Small intestine (tissue), 7 donors: ENCODE measurements around the gene SDK2. TPM values are rescaled to one million over a fixed set of nuclear protein-coding genes. Genes with fewer than 3 reads are reported as not detected.

ENCODE experiments used
- DNase-seq, 2 donors: peaks; one replicate each; pipeline versions ENCODE4 v3.0.0 to v3.0.0-alpha.2; 2013
- FAIRE-seq: peaks from 2 replicates; lab custom pipeline; 2012; peaks lifted over from hg19 to GRCh38; lab: Jason Lieb, UNC
- H3K27ac ChIP-seq, 3 donors: one replicate each; pipeline ENCODE4 v1.5.1; 2013; ENCODE audit warnings: low read length in 2 of 3, mild to moderate bottlenecking in 2 of 3, control low read depth in 1 of 3, inconsistent platforms in 1 of 3, low read depth in 1 of 3, moderate library complexity in 1 of 3
- H3K27me3 ChIP-seq, 3 donors: one replicate each; pipeline ENCODE4 v1.6.1; 2013; ENCODE audit warnings: low read length in 3 of 3, inconsistent platforms in 1 of 3; ENCODE audit not compliant: control insufficient read depth in 3 of 3, insufficient read depth in 3 of 3
- H3K36me3 ChIP-seq, 3 donors: one replicate each; pipeline ENCODE4 v1.6.1; 2013; ENCODE audit warnings: low read length in 3 of 3, inconsistent platforms in 1 of 3, low read depth in 1 of 3, mild to moderate bottlenecking in 1 of 3, moderate library complexity in 1 of 3; ENCODE audit not compliant: control insufficient read depth in 3 of 3, insufficient read depth in 2 of 3
- H3K4me1 ChIP-seq, 3 donors: one replicate each; pipeline ENCODE4 v1.6.1; 2013; ENCODE audit warnings: low read length in 2 of 3, inconsistent platforms in 1 of 3, low read depth in 1 of 3, mild to moderate bottlenecking in 1 of 3, moderate library complexity in 1 of 3; ENCODE audit not compliant: control insufficient read depth in 3 of 3, insufficient read depth in 2 of 3
- H3K4me3 ChIP-seq, 3 donors: one replicate each; pipeline ENCODE4 v1.5.1; 2013; ENCODE audit warnings: low read length in 3 of 3, control low read depth in 1 of 3, inconsistent platforms in 1 of 3, low read depth in 1 of 3, mild to moderate bottlenecking in 1 of 3, moderate library complexity in 1 of 3
- H3K9me3 ChIP-seq, 2 donors: one replicate each; pipeline ENCODE4 v1.6.1; 2013; ENCODE audit warnings: low read depth in 1 of 2, low read length in 1 of 2; ENCODE audit not compliant: control insufficient read depth in 2 of 2, insufficient read depth in 1 of 2
- WGBS, 3 donors: extraction: QIAGEN DNeasy Blood & Tissue Kit; methylation state at CpG; one replicate each; pipeline ENCODE4 v1.1.7; 2013; 5-methylcytosine and 5-hydroxymethylcytosine counted together
- polyA plus RNA-seq, 4 donors: library from polyadenylated mRNA; stranded (reverse) in 3 of 4; unstranded in 1 of 4; fragments of 200-250 nt in 3 of 4; fragments of 120-200 nt in 1 of 4; gene quantifications; one replicate each; pipeline versions ENCODE4 v1.2.1 to v1.2.3, GENCODE V29; 2013
- donor health status: healthy with polysubstance abuse.
- donor health status: control.
- donor health status: control.
- donor health status: Bipolar disorder and iron deficiency.
- donor health status: healthy.

SDK2 gene
- polyA plus RNA-seq, 4 donors: under 0.01 to 1.1 (median 0.10) TPM

- Histone ChIP-seq H3K4me1 (no peaks in the 10 kb centered on the region), H3K27ac (no peak overlapping the region)
These were observed 223.3 kb downstream of the SDK2 start for GRCh38 chr17:73420897-73421296.

GRCh38 chr17:73419881-73420280, 224.4 kb downstream of the SDK2 start:
- Histone ChIP-seq H3K4me1 (no peaks in the 10 kb centered on the region), H3K9me3 (no peaks in the 10 kb centered on the region), H3K4me3 (no peak overlapping the region), H3K36me3 (peaks cover 0 to 3% (median 0%) of the 10 kb centered on the region in 3 donors), H3K27ac (no peak overlapping the region), H3K27me3 (no peaks in the 10 kb centered on the region)
- FAIRE-seq (no peak), DNase-seq (no peak)
- 63 to 69% (median 65%) methylated on average over 9 of the region's 9 CpGs for WGBS, 3 donors

More at GRCh38 chr17:73420897-73421296, 223.3 kb downstream of the SDK2 start:
- H3K36me3 ChIP-seq: peaks cover 0 to 3% (median 0%) of the 10 kb centered on the region in 3 donors
- H3K9me3 ChIP-seq: no peaks in the 10 kb centered on the region
- no peak overlapping the region for H3K4me3 ChIP-seq
- FAIRE-seq (no peak), DNase-seq (no peak)
- no peaks in the 10 kb centered on the region for H3K27me3 ChIP-seq
- WGBS, 3 donors: 56 to 77% (median 62%) methylated on average over 9 of the region's 9 CpGs

- no peak overlapping the region for H3K27ac ChIP-seq
- no peaks in the 10 kb centered on the region for H3K9me3 ChIP-seq
- H3K4me1 ChIP-seq: no peaks in the 10 kb centered on the region
- H3K36me3 ChIP-seq: peaks cover 0 to 3% (median 0%) of the 10 kb centered on the region in 3 donors
- H3K4me3 ChIP-seq: no peak overlapping the region
- WGBS, 3 donors: 80 to 88% (median 84%) methylated on average over 10 of the region's 10 CpGs
- FAIRE-seq (no peak), DNase-seq (no peak)
- H3K27me3 ChIP-seq: no peaks in the 10 kb centered on the region
These were observed 225.2 kb downstream of the SDK2 start for GRCh38 chr17:73419051-73419450.

GRCh38 chr17:73415782-73416181, 228.5 kb downstream of the SDK2 start:
- H3K27me3 ChIP-seq: no peaks in the 10 kb centered on the region
- H3K36me3 ChIP-seq: no peaks in the 10 kb centered on the region
- DNase-seq: no peak
- no peaks in the 10 kb centered on the region for H3K9me3 ChIP-seq
- 91 to 92% (median 92%) methylated on average over 15 of the region's 15 CpGs for WGBS, 3 donors
- no peaks in the 10 kb centered on the region for H3K4me1 ChIP-seq
- no peak for FAIRE-seq
- no peak overlapping the region for H3K27ac ChIP-seq
- no peak overlapping the region for H3K4me3 ChIP-seq

GRCh38 chr17:73414171-73414955, 229.9 kb downstream of the SDK2 start:
- H3K27me3 ChIP-seq: no peaks in the 10 kb centered on the region
- WGBS, 3 donors: 81 to 87% (median 82%) methylated on average over 20 of the region's 20 CpGs
- no peaks in the 10 kb centered on the region for H3K9me3 ChIP-seq
- H3K36me3 ChIP-seq: no peaks in the 10 kb centered on the region
- FAIRE-seq: no peak
- no peak for DNase-seq
- no peaks in the 10 kb centered on the region for H3K4me1 ChIP-seq
- H3K27ac ChIP-seq: no peak overlapping the region
- H3K4me3 ChIP-seq: no peak overlapping the region

- WGBS, 3 donors: 71 to 78% (median 75%) methylated on average over 7 of the region's 7 CpGs
- Histone ChIP-seq H3K27me3 (no peaks in the 10 kb centered on the region), H3K4me3 (no peak overlapping the region), H3K9me3 (no peaks in the 10 kb centered on the region), H3K4me1 (no peaks in the 10 kb centered on the region), H3K36me3 (no peaks in the 10 kb centered on the region), H3K27ac (no peak overlapping the region)
- FAIRE-seq (no peak), DNase-seq (no peak)
These were observed 231.3 kb downstream of the SDK2 start for GRCh38 chr17:73412914-73413313.

GRCh38 chr17:73411313-73411747, 232.9 kb downstream of the SDK2 start:
- FAIRE-seq (no peak), DNase-seq (no peak)
- no peaks in the 10 kb centered on the region for H3K36me3 ChIP-seq
- no peak overlapping the region for H3K27ac ChIP-seq
- 73 to 82% (median 81%) methylated on average over 13 of the region's 13 CpGs for WGBS, 3 donors
- no peaks in the 10 kb centered on the region for H3K9me3 ChIP-seq
- H3K27me3 ChIP-seq: no peaks in the 10 kb centered on the region
- no peaks in the 10 kb centered on the region for H3K4me1 ChIP-seq
- no peak overlapping the region for H3K4me3 ChIP-seq

- Histone ChIP-seq H3K36me3 (no peaks in the 10 kb centered on the region), H3K4me1 (no peaks in the 10 kb centered on the region), H3K9me3 (no peaks in the 10 kb centered on the region), H3K27me3 (no peaks in the 10 kb centered on the region), H3K27ac (no peak overlapping the region), H3K4me3 (no peak overlapping the region)
- no peak for DNase-seq
- FAIRE-seq: no peak
- WGBS, 3 donors: 48 to 59% (median 53%) methylated on average over 11 of the region's 11 CpGs
These were observed 233.5 kb downstream of the SDK2 start for GRCh38 chr17:73410586-73411312.
